Mesothelial cell of epicardium (in vitro differentiated cells): Measurements from ENCODE around the gene EXOC6. TPM values are rescaled to one million over a fixed set of nuclear protein-coding genes. Genes with fewer than 3 reads are reported as not detected.

Experiments
- DNase-seq, 2 experiments: peaks; one replicate each; pipeline ENCODE4 v3.0.0; 2021; ENCODE audit warnings: low spot score in 2 of 2; ENCODE audit not compliant: unreplicated experiment in 2 of 2
- H3K27ac Mint-ChIP-seq: 2 replicates; pipeline ENCODE4 v1.8.0; 2021; ENCODE audit warnings: mixed read lengths
- H3K27me3 Mint-ChIP-seq: 2 replicates; pipeline ENCODE4 v1.8.0; 2021; ENCODE audit warnings: low read depth, mixed read lengths
- H3K36me3 Mint-ChIP-seq: 2 replicates; pipeline ENCODE4 v1.8.0; 2021; ENCODE audit warnings: mixed read lengths
- H3K4me1 Mint-ChIP-seq: 2 replicates; pipeline ENCODE4 v1.8.0; 2021; ENCODE audit warnings: mixed read lengths
- H3K4me3 Mint-ChIP-seq: 2 replicates; pipeline ENCODE4 v1.8.0; 2021; ENCODE audit warnings: mild to moderate bottlenecking, moderate library complexity, mixed read lengths
- H3K9me3 Mint-ChIP-seq: 2 replicates; pipeline ENCODE4 v1.8.0; 2021; ENCODE audit warnings: mixed read lengths
- total RNA-seq: library from RNA; stranded (reverse); gene quantifications from 3 replicates; pipeline ENCODE4 v1.2.1, GENCODE V29; 2021
- TF ChIP-seq, protein P1 (sequence below): fragments of 200-600 bp; sonication (generic); IDR thresholded peaks from one replicate; pipeline ENCODE4 v1.5.0; 2021; ENCODE audit warnings: antibody characterized with exemption; ENCODE audit not compliant: unreplicated experiment

EXOC6 gene
- total RNA-seq, 1 donor from 2014 or later, result 11.6 TPM

DNA sequence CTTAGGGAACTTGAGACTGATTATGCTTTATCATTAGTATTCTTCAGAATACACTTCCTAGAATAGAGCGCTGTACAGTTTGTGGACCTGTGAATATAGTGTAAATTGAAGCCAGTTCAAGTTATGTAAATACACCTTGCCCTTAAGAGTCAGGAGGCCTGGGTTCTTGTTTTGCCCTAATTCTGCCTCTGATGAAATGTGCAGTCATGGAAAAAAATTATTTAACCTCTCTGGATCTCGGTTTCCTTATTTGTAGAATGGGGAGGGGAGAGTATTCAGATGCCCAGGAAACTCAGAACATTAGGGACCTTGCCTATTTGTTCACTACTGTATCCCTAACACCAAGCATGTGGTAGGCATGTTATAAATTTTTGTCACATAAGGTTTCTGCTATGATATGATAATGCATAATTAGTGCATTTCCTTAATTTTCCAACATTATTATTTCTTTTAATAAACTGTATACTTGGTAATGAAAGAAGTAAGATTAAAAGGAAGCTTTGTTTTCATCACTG, 1.3 kb downstream of the EXOC6 start:
- Mint-ChIP-seq H3K36me3 (no peaks in the 10 kb centered on the region), H3K27me3 (no peaks in the 10 kb centered on the region)
- no peak for DNase-seq

DNA sequence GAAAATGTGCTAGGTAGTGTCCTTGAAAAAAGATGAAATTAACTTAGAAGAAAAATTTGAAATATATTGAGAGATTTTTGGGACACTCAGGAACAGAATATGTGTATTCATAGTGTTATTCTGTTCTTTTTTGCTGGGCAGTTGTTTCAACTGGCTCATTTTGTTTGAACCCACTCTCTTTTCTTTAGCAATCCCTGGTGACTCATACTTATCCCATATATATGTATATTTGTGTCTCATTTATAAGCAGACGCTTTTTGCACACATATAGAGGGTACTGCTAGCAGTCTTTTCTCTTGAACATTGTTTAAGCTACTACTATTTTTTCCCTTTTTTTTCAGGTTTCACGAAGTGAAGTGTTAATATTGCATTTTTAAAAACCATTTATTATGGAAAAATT, 1.9 kb downstream of the EXOC6 start:
- no peaks in the 10 kb centered on the region for H3K27me3 Mint-ChIP-seq
- no peak overlapping the region for H3K4me3 Mint-ChIP-seq
- H3K36me3 Mint-ChIP-seq, result no peaks in the 10 kb centered on the region
- no peak for DNase-seq
- H3K4me1 Mint-ChIP-seq, result peaks cover 15% of the 10 kb centered on the region
- TF ChIP-seq, protein P1, sequence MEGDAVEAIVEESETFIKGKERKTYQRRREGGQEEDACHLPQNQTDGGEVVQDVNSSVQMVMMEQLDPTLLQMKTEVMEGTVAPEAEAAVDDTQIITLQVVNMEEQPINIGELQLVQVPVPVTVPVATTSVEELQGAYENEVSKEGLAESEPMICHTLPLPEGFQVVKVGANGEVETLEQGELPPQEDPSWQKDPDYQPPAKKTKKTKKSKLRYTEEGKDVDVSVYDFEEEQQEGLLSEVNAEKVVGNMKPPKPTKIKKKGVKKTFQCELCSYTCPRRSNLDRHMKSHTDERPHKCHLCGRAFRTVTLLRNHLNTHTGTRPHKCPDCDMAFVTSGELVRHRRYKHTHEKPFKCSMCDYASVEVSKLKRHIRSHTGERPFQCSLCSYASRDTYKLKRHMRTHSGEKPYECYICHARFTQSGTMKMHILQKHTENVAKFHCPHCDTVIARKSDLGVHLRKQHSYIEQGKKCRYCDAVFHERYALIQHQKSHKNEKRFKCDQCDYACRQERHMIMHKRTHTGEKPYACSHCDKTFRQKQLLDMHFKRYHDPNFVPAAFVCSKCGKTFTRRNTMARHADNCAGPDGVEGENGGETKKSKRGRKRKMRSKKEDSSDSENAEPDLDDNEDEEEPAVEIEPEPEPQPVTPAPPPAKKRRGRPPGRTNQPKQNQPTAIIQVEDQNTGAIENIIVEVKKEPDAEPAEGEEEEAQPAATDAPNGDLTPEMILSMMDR, result no peak
- peaks cover 1% of the 10 kb centered on the region for H3K9me3 Mint-ChIP-seq
- H3K27ac Mint-ChIP-seq, result no peak overlapping the region

More for the DNA sequence above, 1.3 kb downstream of the EXOC6 start:
- TF ChIP-seq, protein P1, result no peak
- H3K27ac Mint-ChIP-seq, result peak overlapping the region; percentile 69
- H3K4me3 Mint-ChIP-seq, result peak overlapping the region; percentile 78
- peaks cover 19% of the 10 kb centered on the region for H3K4me1 Mint-ChIP-seq
- no peaks in the 10 kb centered on the region for H3K9me3 Mint-ChIP-seq

DNA sequence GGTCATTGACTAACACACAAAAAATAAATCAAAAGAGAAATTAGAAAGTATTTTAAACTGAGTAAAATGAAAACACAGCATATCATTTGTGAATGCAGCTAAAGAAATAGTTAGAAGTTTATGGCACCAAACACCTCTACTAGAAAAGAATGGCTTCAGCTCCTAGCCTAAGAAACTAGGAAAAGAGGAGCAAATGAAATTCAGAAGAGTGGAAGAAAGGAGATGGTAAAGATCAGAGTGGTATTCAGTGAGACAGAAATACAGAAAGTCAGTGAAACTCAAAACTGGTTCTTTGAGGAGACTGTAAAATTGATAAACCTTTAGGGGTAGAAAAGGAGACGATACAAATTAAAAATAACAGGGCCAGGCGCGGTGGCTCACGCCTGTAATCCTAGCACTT, 2.7 kb downstream of the EXOC6 start:
- H3K27ac Mint-ChIP-seq, result no peak overlapping the region
- DNase-seq, result no peak
- peaks cover 1% of the 10 kb centered on the region for H3K36me3 Mint-ChIP-seq
- TF ChIP-seq, protein P1, result no peak
- no peaks in the 10 kb centered on the region for H3K27me3 Mint-ChIP-seq
- peaks cover 6% of the 10 kb centered on the region for H3K9me3 Mint-ChIP-seq
- peaks cover 15% of the 10 kb centered on the region for H3K4me1 Mint-ChIP-seq
- H3K4me3 Mint-ChIP-seq, result no peak overlapping the region

DNA sequence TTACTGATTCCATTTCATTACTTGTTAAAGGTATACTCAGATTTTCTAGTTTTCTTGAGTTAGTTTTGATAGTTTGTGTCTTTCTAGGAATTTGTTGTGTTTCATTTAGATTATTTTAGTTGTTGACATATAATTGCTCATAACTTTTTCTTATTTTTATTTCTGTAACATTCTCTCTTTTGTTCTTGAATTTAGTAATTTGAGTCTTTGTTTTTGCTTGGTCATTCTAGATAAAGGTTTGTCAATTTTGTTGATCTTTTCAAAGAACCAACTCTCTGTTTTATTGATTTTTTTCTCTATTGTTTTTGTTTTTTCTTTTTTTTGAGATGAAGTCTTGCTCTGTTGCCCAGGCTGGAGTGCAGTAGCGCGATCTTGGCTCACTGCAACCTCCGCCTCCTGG, 7.2 kb downstream of the EXOC6 start:
- Mint-ChIP-seq H3K4me1 (no peaks in the 10 kb centered on the region), H3K36me3 (peaks cover 30% of the 10 kb centered on the region), H3K9me3 (peaks cover 43% of the 10 kb centered on the region), H3K27ac (no peak overlapping the region), H3K27me3 (no peaks in the 10 kb centered on the region), H3K4me3 (no peak overlapping the region)
- TF ChIP-seq, protein P1, result no peak
- DNase-seq, result no peak

DNA sequence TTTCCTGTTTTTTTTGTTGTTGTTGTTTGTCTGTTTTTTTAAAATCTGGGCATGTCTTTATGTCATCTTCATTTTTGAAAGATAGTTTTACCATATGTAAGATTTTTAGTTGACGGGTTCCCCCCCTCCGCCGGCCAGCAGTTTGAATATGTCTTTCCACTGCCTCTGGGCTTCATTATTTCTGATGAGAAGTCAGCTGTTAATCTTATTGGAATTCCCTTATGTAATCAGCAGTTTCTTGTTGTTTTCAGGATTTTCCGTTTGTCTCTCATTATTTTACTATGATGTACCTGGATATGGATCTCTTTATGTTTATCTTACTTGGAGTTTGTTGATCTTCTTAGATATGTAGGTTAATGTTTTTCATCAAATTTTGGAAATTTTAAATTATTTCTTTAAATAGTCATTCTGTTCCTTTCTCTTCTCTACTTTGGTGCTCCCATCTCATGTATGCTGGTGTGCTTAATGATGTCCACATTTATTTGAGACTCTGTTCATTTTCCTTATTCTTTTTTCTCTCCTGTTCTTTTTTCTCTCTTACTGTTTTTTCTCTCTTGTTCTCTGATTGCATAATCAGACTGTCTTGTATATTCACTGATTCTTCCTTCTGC, 9.7 kb downstream of the EXOC6 start:
- H3K4me3 Mint-ChIP-seq, result no peak overlapping the region
- H3K9me3 Mint-ChIP-seq, result peaks cover 56% of the 10 kb centered on the region

More for the DNA sequence above, 9.7 kb downstream of the EXOC6 start:
- H3K27ac Mint-ChIP-seq, result no peak overlapping the region
- H3K27me3 Mint-ChIP-seq, result no peaks in the 10 kb centered on the region
- DNase-seq, result no peak
- H3K36me3 Mint-ChIP-seq, result peaks cover 40% of the 10 kb centered on the region
- no peaks in the 10 kb centered on the region for H3K4me1 Mint-ChIP-seq
- TF ChIP-seq, protein P1, result no peak
